GM21786 (cell line): Measurements from ENCODE around the gene CEP164.
"Not testable (repeated sequence)": the region's sequence is repeated elsewhere in the genome, so short reads cannot be mapped to it uniquely, and the experiment has no call there.

ENCODE experiments used
- ATAC-seq: cut with Tn5 transposase; IDR thresholded peaks from one replicate; pipeline ENCODE4 v1.9.1; 2021; ENCODE audit not compliant: unreplicated experiment

The CEP164 gene

GRCh38 chr11:117437041-117437790 is 109.6 kb downstream of the CEP164 start:
- ATAC-seq = no peak

- no peak for ATAC-seq
These were observed 110.1 kb downstream of the CEP164 start for GRCh38 chr11:117437791-117438130.

GRCh38 chr11:117438371-117439000 is 110.8 kb downstream of the CEP164 start:
- no peak for ATAC-seq

GRCh38 chr11:117439256-117439655 is 111.6 kb downstream of the CEP164 start:
- no peak for ATAC-seq

- no peak for ATAC-seq
These were observed 112.6 kb downstream of the CEP164 start for GRCh38 chr11:117440258-117440657.

- no peak for ATAC-seq
These were observed 113.7 kb downstream of the CEP164 start for GRCh38 chr11:117441146-117441975.

- no peak for ATAC-seq
These were observed 114.6 kb downstream of the CEP164 start for GRCh38 chr11:117442049-117442868.

GRCh38 chr11:117442869-117443239 is 115.2 kb downstream of the CEP164 start:
- no peak for ATAC-seq

GRCh38 chr11:117443266-117444186 is 115.9 kb downstream of the CEP164 start:
- ATAC-seq = no peak

- no peak for ATAC-seq
These were observed 116.6 kb downstream of the CEP164 start for GRCh38 chr11:117444256-117444655.

GRCh38 chr11:117444711-117445658 is 117.3 kb downstream of the CEP164 start:
- no peak for ATAC-seq

- ATAC-seq = no peak
These were observed 121.5 kb downstream of the CEP164 start for GRCh38 chr11:117449111-117449693.

- no peak for ATAC-seq
These were observed 126.4 kb downstream of the CEP164 start for GRCh38 chr11:117453886-117454563.

GRCh38 chr11:117454564-117454917 is 126.9 kb downstream of the CEP164 start:
- no peak for ATAC-seq

- ATAC-seq = peak; percentile 57
These were observed 128.5 kb downstream of the CEP164 start for GRCh38 chr11:117456027-117456720.

GRCh38 chr11:117456721-117457029 is 129.0 kb downstream of the CEP164 start:
- ATAC-seq = not testable (repeated sequence)

GRCh38 chr11:117457031-117457785 is 129.6 kb downstream of the CEP164 start:
- no peak for ATAC-seq
